ENCODE data around the gene IRF3. TPM values are rescaled to one million over a fixed set of nuclear protein-coding genes. Genes with fewer than 3 reads are reported as not detected.

IRF3 gene
- total and polyA plus RNA-seq, 2 donors (not counting 1 experiment from before 2014, with no cell fraction given) = 233 to 262 TPM

Small RNA genes lying within 50 kb of the gene (small RNA-seq; reads per million reads assigned to genes)
- gene MIR5088 (ENCODE audit: insufficient read length, low read depth, low replicate concordance) = not detected

Other genes starting within 250 kb of the IRF3 start
- gene PTH2, start 242.4 kb downstream of the IRF3 start, total RNA-seq = not detected in 2 replicates
- gene PTH2, start 242.4 kb downstream of the IRF3 start, polyA plus RNA-seq = not detected in 2 replicates
- not detected in 2 replicates for gene GFY, start 240.5 kb downstream of the IRF3 start, total RNA-seq
- gene GFY, start 240.5 kb downstream of the IRF3 start, polyA plus RNA-seq = not detected in 2 replicates
- 0.29 and 0.89 TPM in 2 replicates for gene SLC17A7, start 224.3 kb downstream of the IRF3 start, total RNA-seq
- 0.40 and 0.60 TPM in 2 replicates for gene SLC17A7, start 224.3 kb downstream of the IRF3 start, polyA plus RNA-seq
- 168 and 184 TPM in 2 replicates for gene PIH1D1, start 214.0 kb downstream of the IRF3 start, total RNA-seq
- gene PIH1D1, start 214.0 kb downstream of the IRF3 start, polyA plus RNA-seq = 158 and 170 TPM in 2 replicates
- gene ALDH16A1, start 212.6 kb downstream of the IRF3 start, total RNA-seq = 65.8 and 73.6 TPM in 2 replicates
- 105 and 202 TPM in 2 replicates for gene ALDH16A1, start 212.6 kb downstream of the IRF3 start, polyA plus RNA-seq
- gene FLT3LG, start 191.6 kb downstream of the IRF3 start, total RNA-seq = 27.8 and 31.0 TPM in 2 replicates
- 49.8 and 52.6 TPM in 2 replicates for gene FLT3LG, start 191.6 kb downstream of the IRF3 start, polyA plus RNA-seq
- 5,221 and 5,457 TPM in 2 replicates for gene RPL13A, start 178.2 kb downstream of the IRF3 start, total RNA-seq
- gene RPL13A, start 178.2 kb downstream of the IRF3 start, polyA plus RNA-seq = 4,869 and 6,298 TPM in 2 replicates
- 3,882 and 4,227 TPM in 2 replicates for gene RPS11, start 169.4 kb downstream of the IRF3 start, total RNA-seq
- 8,349 and 12,912 TPM in 2 replicates for gene RPS11, start 169.4 kb downstream of the IRF3 start, polyA plus RNA-seq
- 44.7 and 50.4 TPM in 2 replicates for gene FCGRT, start 153.2 kb downstream of the IRF3 start, total RNA-seq
- gene FCGRT, start 153.2 kb downstream of the IRF3 start, polyA plus RNA-seq = 41.5 and 43.2 TPM in 2 replicates
- 2.2 and 4.1 TPM in 2 replicates for gene RCN3, start 137.9 kb downstream of the IRF3 start, total RNA-seq
- gene RCN3, start 137.9 kb downstream of the IRF3 start, polyA plus RNA-seq = 1.8 and 3.1 TPM in 2 replicates
- 55.5 and 65.2 TPM in 2 replicates for gene NOSIP, start 85.3 kb downstream of the IRF3 start, total RNA-seq
- gene NOSIP, start 85.3 kb downstream of the IRF3 start, polyA plus RNA-seq = 110 and 135 TPM in 2 replicates
- 3.0 and 4.4 TPM in 2 replicates for gene PRRG2, start 84.5 kb downstream of the IRF3 start, total RNA-seq
- gene PRRG2, start 84.5 kb downstream of the IRF3 start, polyA plus RNA-seq = 1.1 TPM in 2 replicates
- gene PRR12, start 74.7 kb downstream of the IRF3 start, total RNA-seq = 70.7 and 72.3 TPM in 2 replicates
- gene PRR12, start 74.7 kb downstream of the IRF3 start, polyA plus RNA-seq = 5.2 and 8.4 TPM in 2 replicates
- 5.6 and 6.3 TPM in 2 replicates for gene RRAS, start 25.7 kb downstream of the IRF3 start, total RNA-seq
- gene RRAS, start 25.7 kb downstream of the IRF3 start, polyA plus RNA-seq = 12.3 and 21.0 TPM in 2 replicates
- gene SCAF1, start 23.6 kb downstream of the IRF3 start, total RNA-seq = 64.3 and 68.3 TPM in 2 replicates
- gene SCAF1, start 23.6 kb downstream of the IRF3 start, polyA plus RNA-seq = 17.1 and 20.2 TPM in 2 replicates
- 17.3 and 22.1 TPM in 2 replicates for gene BCL2L12, start 76 bp upstream of the IRF3 start, total RNA-seq
- gene BCL2L12, start 76 bp upstream of the IRF3 start, polyA plus RNA-seq = 13.0 and 19.9 TPM in 2 replicates
- 175 TPM in 2 replicates for gene PRMT1, start 11.4 kb upstream of the IRF3 start, total RNA-seq
- gene PRMT1, start 11.4 kb upstream of the IRF3 start, polyA plus RNA-seq = 255 and 310 TPM in 2 replicates
- gene ADM5, start 23.7 kb upstream of the IRF3 start, total RNA-seq = 5.6 and 8.8 TPM in 2 replicates
- gene ADM5, start 23.7 kb upstream of the IRF3 start, polyA plus RNA-seq = 8.4 and 15.3 TPM in 2 replicates
- 1.7 TPM in 1 of 2 replicates, not detected in the other for gene CPT1C, start 25.3 kb upstream of the IRF3 start, total RNA-seq
- gene CPT1C, start 25.3 kb upstream of the IRF3 start, polyA plus RNA-seq = 0.19 and 0.30 TPM in 2 replicates
- gene TSKS, start 97.4 kb upstream of the IRF3 start, total RNA-seq = 0.15 and 0.56 TPM in 2 replicates
- gene TSKS, start 97.4 kb upstream of the IRF3 start, polyA plus RNA-seq = 0.18 and 1.4 TPM in 2 replicates
- gene AP2A1, start 101.1 kb upstream of the IRF3 start, total RNA-seq = 56.9 and 62.4 TPM in 2 replicates
- 48.4 and 49.2 TPM in 2 replicates for gene AP2A1, start 101.1 kb upstream of the IRF3 start, polyA plus RNA-seq
- 31.5 and 36.7 TPM in 2 replicates for gene FUZ, start 147.4 kb upstream of the IRF3 start, total RNA-seq
- gene FUZ, start 147.4 kb upstream of the IRF3 start, polyA plus RNA-seq = 30.2 and 31.7 TPM in 2 replicates
- gene MED25, start 152.4 kb upstream of the IRF3 start, total RNA-seq = 123 and 126 TPM in 2 replicates
- gene MED25, start 152.4 kb upstream of the IRF3 start, polyA plus RNA-seq = 83.0 and 93.0 TPM in 2 replicates
- gene PTOV1, start 185.3 kb upstream of the IRF3 start, total RNA-seq = 225 and 230 TPM in 2 replicates
- gene PTOV1, start 185.3 kb upstream of the IRF3 start, polyA plus RNA-seq = 144 and 171 TPM in 2 replicates
- gene PNKP, start 201.7 kb upstream of the IRF3 start, total RNA-seq = 273 and 274 TPM in 2 replicates
- 173 and 179 TPM in 2 replicates for gene PNKP, start 201.7 kb upstream of the IRF3 start, polyA plus RNA-seq
- 23.0 and 25.2 TPM in 2 replicates for gene AKT1S1, start 211.5 kb upstream of the IRF3 start, total RNA-seq
- 15.9 and 16.6 TPM in 2 replicates for gene AKT1S1, start 211.5 kb upstream of the IRF3 start, polyA plus RNA-seq
- 94.3 and 98.7 TPM in 2 replicates for gene TBC1D17, start 211.8 kb upstream of the IRF3 start, total RNA-seq
- 85.7 and 89.0 TPM in 2 replicates for gene TBC1D17, start 211.8 kb upstream of the IRF3 start, polyA plus RNA-seq
- gene IL4I1, start 231.0 kb upstream of the IRF3 start, total RNA-seq = 3.1 and 3.9 TPM in 2 replicates
- gene IL4I1, start 231.0 kb upstream of the IRF3 start, polyA plus RNA-seq = 0.48 and 0.71 TPM in 2 replicates